22Rv1 (cell line): ENCODE measurements around the gene TP73.
A peak's percentile ranks its signal among the peaks of the same experiment; 100 is the strongest.

Experiments used
- H3K27ac ChIP-seq: fragments of 450-650 bp; 2 replicates; pipeline ENCODE4 v1.5.1; 2017
- ZFX ChIP-seq: fragments of 450-650 bp; IDR thresholded peaks from 2 replicates; pipeline ENCODE4 v1.6.1; 2017; ENCODE audit warnings: antibody characterized with exemption, borderline replicate concordance
- TF ChIP-seq, protein P1 (sequence below): fragments of 450-650 bp; IDR thresholded peaks from 2 replicates; pipeline ENCODE4 v1.5.1; 2017; ENCODE audit warnings: mild to moderate bottlenecking

Gene TP73

DNA sequence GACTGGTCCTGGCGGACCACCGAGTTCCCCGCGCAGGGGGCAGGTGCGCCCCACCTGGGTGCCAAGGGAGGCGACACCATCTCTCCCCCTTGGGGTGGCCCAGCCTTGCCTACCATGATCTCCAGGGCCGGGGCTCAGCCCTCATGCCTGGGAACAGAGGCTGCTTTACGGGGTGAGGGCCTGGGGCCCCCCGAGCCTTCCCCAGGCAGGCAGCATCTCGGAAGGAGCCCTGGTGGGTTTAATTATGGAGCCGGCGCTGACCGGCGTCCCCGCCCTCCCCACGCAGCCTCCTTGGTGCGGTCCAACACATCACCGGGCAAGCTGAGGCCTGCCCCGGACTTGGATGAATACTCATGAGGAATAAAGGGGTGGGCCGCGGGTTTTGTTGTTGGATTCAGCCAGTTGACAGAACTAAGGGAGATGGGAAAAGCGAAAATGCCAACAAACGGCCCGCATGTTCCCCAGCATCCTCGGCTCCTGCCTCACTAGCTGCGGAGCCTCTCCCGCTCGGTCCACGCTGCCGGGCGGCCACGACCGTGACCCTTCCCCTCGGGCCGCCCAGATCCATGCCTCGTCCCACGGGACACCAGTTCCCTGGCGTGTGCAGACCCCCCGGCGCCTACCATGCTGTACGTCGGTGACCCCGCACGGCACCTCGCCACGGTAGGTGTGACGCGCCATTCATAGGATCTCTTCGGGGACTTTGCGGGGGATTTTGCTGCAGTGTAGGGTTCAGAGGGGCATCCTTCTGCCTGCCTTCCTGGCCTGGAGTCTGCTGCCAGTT lies 38.2 kb downstream of the TP73 start:
- TF ChIP-seq, protein P1, sequence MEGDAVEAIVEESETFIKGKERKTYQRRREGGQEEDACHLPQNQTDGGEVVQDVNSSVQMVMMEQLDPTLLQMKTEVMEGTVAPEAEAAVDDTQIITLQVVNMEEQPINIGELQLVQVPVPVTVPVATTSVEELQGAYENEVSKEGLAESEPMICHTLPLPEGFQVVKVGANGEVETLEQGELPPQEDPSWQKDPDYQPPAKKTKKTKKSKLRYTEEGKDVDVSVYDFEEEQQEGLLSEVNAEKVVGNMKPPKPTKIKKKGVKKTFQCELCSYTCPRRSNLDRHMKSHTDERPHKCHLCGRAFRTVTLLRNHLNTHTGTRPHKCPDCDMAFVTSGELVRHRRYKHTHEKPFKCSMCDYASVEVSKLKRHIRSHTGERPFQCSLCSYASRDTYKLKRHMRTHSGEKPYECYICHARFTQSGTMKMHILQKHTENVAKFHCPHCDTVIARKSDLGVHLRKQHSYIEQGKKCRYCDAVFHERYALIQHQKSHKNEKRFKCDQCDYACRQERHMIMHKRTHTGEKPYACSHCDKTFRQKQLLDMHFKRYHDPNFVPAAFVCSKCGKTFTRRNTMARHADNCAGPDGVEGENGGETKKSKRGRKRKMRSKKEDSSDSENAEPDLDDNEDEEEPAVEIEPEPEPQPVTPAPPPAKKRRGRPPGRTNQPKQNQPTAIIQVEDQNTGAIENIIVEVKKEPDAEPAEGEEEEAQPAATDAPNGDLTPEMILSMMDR, result no peak
- no peak for TF ChIP-seq ZFX

DNA sequence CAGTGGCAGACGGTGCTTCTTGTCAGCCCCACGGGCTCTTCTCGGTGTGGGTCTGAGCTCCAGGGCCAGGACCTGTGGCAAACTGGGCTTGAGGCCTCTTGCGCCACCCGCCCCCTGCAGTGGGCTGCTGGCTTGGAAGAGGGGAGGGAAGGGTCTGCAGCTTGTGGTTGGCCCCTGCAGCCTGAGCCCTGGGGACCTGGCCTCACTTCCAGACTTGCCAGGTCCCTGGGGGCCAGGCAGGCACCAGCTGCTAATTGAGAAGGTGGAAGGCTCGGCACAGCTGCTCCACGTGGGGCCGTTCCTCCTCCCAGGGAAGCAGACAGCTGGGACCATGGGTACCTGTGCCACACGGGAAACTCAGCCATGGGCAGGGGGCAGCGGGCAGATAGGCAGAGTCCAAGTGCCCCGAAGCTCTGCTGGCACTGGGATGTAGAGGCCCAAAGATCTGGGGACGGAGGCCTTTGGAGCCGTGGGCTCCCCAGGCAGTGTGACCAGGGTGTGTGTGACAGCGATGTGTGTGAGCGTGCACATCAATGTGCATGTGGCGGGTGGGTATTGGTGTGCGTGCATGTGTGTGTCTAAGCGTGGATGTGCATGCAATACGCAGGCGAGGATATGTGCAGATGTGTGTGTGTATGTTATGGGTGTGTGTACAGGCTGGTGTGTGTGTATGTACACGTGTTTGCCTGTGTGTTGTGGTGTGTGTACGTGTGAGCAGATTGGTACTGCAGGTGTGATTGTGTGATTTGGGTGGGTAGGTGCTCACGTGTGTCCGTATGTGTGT lies 39.3 kb downstream of the TP73 start:
- TF ChIP-seq, protein P1, result no peak
- TF ChIP-seq ZFX, result no peak
- no peak overlapping the region for H3K27ac ChIP-seq

More for the DNA sequence above, 38.2 kb downstream of the TP73 start:
- H3K27ac ChIP-seq, result no peak overlapping the region

DNA sequence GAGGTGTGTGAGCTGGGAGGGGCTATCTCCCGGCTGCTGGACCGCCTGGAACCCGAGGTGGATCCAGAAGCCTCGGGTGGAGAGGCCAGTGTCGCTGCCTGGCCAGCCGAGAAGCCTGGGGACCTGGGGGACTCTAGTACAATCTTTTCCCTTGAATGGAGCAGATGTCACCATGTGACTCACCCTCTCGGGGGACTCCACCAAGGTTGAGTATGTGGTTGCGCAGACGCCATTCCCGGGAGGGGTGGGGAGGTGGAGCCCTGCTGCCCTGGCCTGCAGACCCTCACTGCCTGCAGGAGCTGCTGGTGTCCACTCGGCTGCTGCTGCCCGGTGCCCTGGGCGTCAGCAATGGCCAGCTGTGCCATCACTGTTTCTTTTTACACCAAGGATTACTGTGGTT lies 40.3 kb downstream of the TP73 start:
- TF ChIP-seq, protein P1, result no peak
- TF ChIP-seq ZFX, result no peak
- no peak overlapping the region for H3K27ac ChIP-seq

DNA sequence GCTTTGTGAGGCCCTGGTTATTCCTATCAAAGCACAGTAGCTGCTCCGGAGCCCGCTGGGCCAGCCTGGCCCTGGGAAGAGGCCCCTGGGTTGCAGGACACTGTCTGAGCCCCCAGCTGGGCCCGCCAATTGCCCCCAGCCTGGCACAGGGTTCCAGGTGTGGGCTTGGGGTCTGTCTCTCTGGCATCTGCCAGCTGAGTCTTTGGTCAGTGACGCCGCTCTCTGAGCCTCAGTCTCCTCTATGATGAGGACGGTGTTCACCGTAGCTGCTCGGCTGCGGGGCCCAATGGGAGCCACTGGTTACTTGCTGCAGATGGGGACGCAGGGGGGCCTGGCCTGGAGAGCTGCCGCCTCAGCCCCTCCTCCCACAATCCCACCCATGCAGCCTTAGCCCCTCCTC lies 41.0 kb downstream of the TP73 start:
- no peak for TF ChIP-seq ZFX
- no peak overlapping the region for H3K27ac ChIP-seq

DNA sequence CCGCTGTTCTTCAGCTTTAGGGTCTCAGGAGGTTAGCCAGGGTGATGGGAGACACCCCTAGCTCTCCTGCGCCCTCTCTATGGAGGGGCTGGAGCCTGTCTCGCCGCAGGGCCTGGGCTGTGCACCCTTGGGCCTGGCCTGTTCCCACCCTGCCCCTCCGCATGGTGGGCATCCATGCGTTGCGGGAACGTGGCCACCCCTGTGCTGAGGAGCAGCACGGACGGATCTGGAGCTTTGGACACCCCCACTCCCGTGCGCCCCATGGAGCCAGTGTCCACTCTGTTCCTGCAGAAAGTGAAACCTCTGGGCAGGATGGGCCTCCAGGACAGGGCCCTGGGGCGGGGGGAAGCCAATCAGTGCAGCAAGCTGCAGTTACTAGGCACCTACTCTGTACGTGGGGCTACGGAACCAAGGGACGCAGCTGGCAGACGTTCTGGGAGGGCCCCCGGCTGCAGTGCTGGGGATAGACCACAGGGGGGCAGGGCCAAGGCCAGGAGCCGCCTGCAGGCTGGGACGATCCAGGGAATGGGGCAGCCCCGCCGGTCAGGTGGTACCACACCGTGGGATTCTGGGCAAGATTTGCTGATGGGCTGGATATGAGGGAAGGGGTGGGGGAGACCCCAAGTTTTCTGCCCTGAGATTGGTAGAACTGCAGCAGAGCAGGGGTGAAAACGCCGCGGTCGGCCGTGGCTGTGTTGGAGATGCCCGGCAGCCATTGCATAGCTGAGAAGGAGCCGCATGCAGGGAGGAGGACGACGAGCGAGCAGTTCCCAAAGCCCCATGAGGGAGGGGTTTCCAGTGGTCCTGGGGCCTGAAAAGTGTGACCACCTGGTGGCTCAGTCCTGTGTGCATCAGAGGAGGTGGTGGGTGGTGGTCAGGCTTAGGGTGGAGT lies 43.3 kb downstream of the TP73 start:
- H3K27ac ChIP-seq, result no peak overlapping the region
- no peak for TF ChIP-seq ZFX
- TF ChIP-seq, protein P1, result peak; percentile 93

DNA sequence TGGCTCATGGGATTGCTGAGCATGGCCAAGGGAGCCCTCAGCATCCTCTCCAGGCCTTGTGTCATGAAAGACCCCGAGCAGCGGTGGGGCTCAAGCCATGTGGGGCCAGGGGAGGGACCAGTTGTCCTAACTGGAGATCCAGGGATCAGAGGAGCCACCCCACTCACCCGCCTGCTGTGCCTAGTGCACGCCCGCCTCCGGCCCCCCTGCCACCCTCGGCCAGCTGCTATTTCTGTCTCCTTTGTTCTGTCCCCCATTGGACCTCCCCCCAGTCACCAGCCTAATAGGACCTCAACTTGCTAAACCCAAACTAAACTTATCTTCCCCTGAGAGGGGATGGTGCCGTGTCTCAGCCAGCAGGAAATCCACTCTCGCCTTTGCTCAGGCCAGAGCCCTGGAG lies 44.4 kb downstream of the TP73 start:
- no peak for TF ChIP-seq ZFX
- TF ChIP-seq, protein P1, result no peak
- no peak overlapping the region for H3K27ac ChIP-seq

DNA sequence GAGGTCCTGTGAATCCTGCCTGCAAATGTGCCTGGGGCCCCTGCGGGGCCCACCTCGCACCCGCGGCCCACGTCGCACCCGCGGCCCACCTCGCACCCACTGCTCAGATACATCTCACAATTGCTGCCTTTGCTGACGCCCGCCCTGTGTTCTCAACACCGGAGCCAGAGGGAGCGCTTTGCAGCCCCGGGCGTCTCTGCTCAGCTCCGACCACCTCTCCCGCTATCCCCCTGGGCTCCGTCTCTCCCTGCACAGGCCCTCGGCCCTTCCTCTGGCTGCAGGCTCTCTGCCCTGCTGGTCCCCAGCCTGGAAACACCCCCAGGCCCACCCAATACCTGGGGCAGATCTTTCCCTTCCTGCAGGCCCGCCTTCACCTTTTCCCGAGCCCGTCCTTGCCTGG lies 44.8 kb downstream of the TP73 start:
- H3K27ac ChIP-seq, result no peak overlapping the region
- TF ChIP-seq, protein P1, result no peak
- no peak for TF ChIP-seq ZFX
